NCI-H1092 (cell line): Measurements from ENCODE around the gene SRRM5.
"Not testable (repeated sequence)": the region's sequence is repeated elsewhere in the genome, so short reads cannot be mapped to it uniquely, and the experiment has no call there.

Experiments used
- DNase-seq: peaks from one replicate; lab custom pipeline; 2025; lab: John Stamatoyannopoulos, UW

SRRM5 gene

DNA sequence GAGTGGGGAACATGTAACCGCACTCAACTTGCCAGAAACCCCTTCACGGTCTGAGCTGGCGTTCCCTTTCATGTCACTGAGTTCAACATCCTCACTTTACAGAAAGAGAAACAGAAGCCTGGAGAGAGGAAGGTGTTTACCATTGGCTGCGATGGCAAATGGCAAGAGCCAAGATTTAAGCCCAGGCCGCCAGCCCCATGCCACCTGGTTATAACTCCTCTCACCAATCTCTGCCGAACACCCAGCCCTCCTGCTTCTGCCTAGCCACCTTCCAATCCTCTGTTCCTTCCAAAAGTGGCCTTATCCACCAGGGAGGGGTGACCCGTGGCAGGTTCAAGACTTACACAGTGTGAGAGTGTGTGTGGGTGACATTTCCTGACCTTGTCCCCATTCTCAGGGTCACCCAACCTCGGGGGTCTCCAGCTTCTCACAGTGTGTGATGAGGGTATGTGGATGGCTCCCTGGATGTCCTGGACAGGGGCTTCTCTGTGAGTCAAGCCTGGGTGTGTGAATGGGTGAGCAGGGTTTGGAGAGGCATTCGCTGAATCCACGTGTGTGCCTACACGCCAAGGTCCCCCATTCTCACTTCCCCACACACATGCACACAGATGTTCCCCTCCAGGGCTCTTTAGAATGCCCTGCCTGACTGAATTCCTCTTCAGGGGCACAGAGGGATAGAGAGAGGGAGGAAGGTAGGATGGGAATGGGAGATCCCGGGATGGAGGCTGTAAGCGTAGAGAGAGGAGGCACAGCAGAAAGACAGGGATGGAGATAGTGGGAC, 26.5 kb downstream of the SRRM5 start:
- DNase-seq = no peak

DNA sequence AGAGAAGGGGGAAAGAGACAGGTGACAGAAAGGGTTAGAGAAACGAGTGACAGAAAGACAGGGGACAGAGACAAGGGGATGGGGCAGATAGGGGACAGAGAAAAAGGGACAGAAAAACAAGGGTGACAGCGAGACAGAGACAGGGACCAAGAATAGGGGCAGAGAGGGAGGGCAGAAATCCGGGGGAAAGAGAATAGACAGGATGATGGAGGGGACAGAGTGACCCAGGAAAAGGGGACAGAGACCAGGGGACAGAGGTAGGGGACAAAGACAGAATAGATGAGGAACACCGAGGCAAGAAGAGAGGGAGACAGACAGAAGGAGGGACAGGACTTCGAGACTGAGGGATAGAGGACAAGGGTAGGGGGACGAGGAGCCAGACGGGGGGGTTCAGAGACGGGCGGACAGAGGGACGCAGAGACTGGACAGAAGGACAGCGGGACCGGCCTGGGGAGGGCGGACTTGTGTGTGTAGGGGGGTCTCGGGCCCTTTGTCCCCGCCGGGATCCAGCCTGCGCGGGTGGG, 27.2 kb downstream of the SRRM5 start:
- DNase-seq = no peak

DNA sequence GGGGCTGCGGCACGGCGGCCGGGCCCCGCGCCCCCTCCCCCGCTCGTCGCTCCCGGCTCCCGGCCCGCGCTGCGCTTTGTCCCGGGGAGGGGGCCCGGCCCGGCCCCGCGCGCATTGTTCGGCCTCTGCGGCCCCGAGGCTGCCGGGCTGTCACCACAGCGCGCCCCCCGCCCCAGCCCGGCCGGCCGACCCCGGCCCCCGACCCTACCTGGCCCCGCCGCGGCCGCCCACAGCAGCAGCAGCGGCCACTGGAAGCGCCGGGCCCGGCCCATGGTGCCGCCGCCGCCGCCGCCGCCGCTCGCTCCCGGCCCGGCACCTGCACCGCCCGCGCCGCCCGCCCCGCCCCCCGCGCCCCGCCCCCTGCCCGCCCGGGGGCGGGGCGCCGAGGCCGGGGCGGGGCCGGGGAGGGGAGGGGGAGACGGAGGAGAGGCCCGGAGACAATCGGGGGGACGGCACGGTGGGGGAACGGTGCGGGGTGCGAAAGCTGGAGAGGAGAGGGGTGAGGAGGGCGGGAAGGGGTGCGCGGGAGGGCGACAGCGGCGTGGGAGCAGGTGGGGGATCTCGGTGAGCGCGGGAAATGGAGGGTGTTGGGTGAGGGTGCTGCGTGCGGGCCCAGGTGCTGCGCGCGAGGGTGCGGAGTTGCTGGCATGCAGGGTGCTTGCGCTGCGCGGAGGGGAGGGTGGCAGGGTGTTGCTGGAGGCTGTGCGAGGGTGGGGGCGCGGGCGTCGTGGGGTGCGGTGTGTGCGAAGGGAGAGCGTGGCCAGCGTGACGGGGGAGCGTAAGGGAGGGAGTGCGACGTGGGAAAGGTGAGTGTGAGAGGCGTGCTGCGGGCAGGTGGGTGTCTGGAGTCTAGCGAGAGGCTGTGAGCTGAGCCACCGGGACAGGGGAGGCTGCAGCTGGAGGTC, 27.9 kb downstream of the SRRM5 start, which contains the start of gene CADM4:
CADM4 (minus strand) TSS at position 332 of the 905 bp plus-strand sequence; CDS start at position 272, 60 bp downstream.
- no peak for DNase-seq

DNA sequence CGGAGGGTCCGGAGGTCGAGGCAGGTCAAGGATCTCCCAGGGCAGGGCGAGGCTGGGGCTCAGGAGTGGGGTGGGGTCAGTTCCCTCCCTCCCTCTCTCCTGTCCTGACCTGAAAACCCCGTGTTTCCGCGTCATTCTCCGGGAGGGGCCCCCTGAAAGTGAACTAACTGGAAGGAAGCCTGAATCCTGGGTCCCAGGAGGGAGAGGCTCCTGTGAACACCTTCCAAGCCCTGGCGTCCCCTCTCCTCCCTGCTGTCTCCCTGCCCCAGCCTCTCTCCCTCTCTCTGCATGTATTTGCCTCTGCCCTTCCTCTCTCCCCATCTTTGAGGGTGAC, 28.5 kb downstream of the SRRM5 start:
- no peak for DNase-seq

DNA sequence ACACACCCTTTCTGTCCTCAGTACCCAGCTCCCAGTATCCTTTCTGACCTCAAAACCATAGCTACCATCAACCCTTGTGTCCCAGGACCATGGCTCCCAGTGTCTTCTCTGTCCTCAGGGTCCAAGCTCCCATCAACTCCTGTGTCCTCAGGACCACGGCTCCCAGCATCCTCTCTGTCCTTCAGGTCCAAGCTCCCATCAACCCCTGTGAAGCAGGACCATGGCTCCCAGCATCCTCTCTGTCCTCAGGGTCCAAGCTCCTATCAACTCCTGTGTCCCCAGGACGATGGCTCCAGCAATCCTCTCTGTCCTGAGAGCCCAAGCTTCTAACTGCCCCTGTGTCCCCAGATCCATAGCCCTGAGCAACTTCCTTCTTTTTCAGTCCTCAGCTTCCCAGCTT, 29.4 kb downstream of the SRRM5 start:
- DNase-seq = no peak

DNA sequence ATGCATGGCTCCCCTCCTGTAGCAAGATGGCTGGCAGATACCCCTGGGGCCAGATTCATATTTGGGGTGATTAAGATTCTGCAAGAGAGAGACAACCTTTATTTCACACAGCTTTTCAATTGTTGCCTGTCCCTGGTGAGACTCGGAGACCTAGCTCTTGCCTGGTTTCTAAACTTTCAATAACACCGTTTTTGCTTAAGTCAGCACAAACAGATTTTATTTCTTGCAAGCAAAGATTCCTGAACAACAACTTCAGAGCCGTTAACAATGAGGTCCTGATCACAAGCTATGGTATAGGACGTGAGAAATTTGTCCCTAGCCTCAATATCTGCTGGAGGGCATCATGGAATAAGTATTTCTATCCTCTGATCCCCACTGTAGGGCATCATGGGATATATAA, 30.6 kb downstream of the SRRM5 start:
- DNase-seq = no peak

DNA sequence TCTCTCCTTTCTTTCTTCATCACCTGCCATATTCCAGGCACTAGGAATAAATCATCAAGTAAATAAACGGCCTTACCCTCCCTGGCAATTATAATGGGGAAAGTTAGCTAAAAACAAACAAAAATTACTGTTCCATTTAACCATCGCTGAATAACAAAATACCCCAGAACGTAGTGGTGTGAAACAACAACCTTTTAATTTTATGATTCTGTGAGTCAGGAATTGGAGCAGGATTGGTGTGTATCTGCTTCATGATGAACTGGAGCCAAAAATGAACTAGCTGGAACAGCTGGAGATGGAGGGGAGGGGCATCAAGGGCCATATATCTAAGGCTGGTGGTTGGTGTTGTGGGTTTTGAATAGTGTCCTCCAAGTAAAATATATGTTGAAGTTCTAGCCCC, 31.4 kb downstream of the SRRM5 start:
- DNase-seq = no peak

DNA sequence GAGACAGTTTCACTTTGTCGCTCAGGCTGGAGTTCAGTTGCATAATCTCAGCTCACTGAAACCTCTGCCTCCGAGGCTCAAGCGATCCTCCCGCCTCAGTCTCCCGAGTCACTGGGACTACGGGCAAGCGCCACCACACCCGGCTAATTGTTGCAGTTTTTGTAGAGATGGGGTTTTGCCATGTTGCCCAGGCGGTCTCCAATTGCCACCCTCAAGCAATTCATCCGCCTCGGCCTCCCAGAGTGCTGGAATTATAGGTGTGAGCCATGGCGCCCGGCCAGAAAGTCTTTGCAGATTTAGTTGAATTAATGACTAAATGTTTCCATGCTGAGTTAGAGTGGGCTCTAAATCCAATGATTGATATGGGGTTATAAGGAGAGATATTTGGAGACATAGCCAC, 32.3 kb downstream of the SRRM5 start:
- no peak for DNase-seq

DNA sequence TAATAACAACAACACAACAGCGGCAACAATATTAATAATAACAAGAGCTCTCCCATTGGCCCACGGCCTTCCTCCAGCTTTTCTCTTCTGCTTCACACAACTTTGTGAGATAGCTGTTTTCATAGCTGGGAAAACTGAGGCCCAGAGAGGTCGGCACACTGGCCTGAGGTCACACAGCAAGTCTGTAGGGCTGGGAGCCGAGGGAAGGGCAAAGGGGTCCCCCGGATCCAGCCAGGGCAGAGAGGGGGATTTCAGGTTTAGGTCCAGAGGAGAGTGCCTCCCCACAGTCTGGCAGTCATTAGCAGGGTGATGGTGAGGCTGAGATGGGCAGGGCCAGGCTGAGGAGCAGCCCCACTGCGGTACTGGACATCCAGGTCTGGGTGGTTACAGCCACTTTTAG, 36.7 kb downstream of the SRRM5 start:
- no peak for DNase-seq

DNA sequence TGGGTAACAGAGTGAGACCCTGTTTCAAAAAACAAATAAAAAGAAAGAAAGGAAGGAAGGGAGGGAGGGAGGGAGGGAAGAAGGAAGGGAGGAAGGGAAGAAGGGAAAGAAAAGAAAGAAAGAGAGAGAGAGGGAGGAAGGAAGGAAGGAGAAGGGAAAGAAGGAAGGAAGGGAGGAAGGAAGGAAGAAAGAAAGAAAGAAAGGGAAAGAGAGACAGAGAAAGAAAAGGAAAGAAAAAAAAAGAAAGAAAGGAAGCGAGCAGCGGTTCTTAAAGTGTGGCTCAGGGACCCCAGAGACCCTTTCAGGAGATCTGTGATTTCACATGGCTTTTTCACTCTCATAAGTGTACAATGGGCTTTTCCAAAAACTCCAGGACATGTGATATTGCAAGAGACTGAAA, 37.6 kb downstream of the SRRM5 start:
- DNase-seq = no peak

DNA sequence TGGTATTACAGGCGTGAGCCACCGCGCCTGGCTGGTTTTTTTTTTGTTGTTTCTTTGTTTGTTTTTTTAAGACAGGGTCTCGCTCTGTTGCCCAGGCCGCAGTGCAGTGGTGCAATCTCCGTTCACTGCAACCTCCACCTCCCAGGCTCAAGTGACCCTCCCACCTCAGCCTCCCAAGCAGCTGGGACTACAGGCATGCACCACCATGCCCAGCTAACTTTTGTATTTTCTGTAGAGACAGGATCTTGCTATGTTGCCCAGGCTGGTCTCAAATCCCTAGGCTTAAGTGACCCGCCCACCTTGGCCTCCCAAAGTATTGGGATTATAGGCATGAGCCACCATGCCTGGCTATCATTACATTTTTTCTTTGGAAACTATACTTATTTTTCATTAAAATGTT, 38.4 kb downstream of the SRRM5 start:
- DNase-seq = not testable (repeated sequence)

DNA sequence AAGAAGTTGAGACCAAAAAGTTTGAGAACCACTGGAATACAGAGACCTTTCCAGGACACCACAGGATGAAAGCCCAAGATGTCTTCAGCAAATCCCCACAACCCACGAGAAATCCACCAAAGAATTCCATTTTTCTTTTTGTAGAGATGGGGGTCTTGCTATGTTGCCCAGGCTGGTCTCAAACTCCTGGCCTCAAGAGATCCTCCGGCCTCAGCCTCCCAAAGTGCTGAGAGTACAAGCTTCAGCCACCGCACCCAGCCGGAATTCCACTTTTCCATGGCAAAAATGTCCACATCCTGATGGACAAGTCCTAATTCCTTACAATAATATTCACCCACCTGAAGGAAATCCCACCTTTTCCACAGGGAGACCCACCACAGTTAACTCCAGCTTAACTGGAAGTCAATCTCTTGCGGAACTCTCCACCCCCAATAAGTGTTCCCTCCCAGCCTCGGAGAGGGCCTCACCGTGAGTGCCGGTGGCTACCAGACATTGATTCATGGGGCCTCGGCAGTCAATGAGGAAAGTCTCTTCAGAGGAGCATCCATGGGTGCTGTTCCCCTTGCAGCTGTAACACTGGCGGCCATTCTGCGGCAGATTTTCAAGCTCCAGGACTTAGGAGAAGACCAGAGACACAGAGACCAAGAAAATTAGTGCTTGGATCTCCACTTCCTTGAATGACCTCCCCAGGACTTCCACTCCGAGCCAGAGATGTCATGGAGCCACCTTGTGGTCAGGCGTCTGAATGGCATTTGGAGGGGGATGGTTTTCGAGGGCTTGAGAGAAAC, 40.1 kb downstream of the SRRM5 start:
- peak; percentile 20 for DNase-seq

DNA sequence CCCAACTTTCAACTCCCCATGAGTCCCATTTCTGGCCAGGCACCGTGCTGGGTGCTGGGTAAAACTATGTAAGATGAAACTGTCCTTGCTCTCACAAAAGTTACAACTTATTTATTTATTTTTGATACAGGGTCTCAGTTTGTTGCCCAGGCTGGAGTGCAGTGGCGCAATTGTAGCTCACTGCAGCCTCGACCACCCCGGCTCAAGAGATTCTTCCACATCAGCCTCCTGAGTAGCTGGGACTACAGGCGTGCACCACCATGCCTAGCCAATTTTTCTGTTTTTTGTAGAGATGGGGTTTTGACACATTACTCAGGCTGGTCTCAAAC, 40.6 kb downstream of the SRRM5 start:
- DNase-seq = no peak

DNA sequence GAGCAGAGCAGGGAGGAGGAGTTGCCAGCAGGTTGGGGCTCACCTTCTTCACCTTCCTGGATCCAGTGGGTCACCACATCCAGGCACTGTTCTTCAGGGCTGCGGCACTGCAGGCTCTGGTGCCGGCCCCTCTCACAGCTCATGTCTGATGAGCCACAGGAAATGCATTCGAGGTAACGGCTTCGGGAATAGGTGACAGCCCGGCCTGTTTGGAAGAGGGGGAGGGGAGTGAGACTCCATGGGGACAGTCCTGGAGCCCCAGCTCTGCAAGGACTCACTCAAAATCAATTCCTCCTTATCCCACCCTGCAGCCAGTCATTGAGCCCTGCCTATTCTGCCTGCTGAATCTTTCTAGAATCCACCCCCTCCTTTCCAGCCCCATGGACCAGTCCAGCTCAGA, 44.5 kb downstream of the SRRM5 start:
- DNase-seq = no peak

DNA sequence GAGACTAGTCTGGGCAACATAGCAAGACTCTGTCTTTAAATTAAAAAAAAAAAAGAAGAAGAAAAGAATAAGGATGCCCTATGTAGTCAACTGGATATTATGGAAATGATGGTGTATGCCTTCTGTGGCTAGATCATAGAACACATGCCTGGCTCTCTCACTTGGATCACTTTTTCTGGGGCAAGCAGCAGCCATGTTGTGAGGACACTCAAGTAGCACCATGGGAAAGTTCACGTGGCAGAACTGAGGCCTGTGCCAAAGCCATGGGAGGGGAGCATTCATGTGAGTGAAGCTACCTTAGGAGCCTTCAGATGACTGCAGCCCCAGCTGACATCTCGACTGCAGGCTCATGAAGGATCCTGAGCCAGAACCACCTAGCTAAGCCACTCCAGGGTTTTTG, 46.1 kb downstream of the SRRM5 start:
- no peak for DNase-seq

DNA sequence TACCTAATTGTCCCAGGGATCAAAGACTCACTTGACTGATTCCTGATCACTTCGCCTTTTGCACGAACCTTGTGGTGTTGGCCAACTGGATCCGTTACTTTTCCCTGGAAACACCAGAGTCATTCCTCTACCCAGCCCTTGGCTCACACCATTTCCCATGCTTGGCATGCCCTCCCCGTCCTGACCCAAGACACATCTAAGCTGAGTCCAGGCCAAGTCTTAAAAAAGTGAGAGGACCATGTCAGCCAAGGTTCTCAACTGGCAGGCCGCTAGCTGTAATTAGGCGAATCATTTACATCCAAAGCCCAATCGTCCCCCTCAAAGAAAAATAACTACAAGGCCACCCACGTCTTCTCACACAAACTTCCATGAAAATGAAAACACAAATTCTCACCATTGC, 46.6 kb downstream of the SRRM5 start:
- no peak for DNase-seq

DNA sequence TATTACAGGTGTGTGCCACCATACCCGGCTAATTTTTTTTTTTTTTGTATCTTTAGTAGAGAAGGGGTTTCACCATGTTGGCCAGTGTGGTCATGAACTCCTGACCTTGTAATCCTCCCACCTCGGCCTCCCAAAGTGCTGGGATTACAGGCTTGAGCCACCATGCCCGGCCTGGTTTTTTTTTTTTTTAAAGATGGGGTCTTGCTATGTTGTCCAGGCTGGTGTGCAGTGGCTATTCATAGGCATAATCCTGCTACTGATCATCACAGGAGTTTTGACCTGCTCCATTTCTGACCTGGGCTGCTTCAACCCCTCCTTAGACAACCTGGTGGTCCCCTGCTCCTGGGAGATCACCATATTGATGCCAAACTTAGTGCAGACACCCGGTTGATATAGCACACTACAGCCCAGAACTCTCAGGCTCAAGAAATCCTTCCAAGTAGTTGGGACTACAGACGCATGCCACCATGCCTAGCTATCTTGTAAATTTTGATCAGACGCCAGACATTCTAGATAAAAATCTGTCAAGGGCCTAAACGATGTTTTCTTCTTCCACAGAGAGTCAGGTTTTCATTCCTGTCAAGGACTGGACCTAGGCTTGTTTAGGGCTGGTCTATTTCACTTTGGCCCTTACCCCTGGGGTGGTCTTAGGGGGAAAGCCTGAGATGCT, 48.5 kb downstream of the SRRM5 start:
- DNase-seq = no peak

DNA sequence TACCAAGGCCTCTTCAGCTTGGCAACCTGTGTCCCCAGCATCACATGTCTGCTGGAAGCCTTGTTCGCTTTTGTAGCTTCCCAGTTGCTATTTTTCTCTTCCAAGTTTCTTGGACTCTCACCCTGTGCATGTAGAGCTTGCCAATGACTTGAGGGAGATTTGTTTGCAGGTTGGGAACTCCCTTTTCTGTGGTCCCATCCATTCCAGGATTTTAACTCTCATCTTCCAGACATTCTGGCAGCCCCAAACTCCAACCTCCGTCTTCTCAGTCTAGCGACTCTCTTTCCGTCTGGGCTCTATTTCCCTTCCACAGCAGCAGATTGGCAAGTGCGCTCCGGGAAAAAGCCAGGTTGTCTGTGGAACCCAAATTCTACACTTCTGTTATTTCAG, 49.1 kb downstream of the SRRM5 start:
- no peak for DNase-seq

DNA sequence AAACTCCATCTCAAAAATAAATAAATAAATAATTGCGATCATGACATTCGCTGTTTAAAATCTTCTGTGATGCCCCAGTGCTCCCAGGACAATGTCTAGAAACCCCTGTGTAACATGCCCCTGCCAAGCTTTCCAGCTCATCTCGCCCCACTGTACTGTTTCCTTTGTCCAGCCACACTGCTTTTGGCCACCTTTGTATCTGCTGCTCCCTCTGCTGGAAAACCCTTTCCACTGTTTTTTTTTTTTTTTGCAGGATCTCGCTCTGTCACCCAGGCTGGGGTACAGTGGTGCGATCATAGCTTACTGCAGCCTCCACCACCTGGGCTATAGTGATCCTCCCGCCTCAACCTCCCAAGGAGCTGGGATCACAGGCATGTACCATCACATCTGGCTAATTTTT, 50.6 kb downstream of the SRRM5 start:
- no peak for DNase-seq

DNA sequence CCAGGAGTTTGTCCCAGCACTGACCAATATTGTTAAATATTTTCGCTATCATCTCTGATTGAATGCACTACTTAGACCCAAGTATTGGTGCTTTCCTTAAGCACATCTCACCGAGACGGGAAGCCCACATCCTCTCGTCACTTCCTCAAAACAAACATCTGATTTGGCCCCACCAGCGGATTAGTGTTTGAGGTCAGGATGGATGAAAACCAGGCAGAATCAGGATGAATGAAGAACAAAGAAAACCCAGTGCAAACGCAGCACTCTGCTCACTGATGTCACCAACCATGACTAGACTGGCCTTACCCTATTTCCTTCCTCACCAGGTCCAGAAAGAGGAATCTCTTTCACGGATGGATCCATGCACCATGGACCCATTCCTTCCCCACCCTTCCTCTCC, 52.1 kb downstream of the SRRM5 start:
- no peak for DNase-seq
